ENCODE measurements around the gene HSPA1A. TPM values are rescaled to one million over a fixed set of nuclear protein-coding genes. Genes with fewer than 3 reads are reported as not detected.

Gene HSPA1A
- total and polyA plus RNA-seq, 4 donors, result 90.6 to 1,149 (median 139) TPM

DNA sequence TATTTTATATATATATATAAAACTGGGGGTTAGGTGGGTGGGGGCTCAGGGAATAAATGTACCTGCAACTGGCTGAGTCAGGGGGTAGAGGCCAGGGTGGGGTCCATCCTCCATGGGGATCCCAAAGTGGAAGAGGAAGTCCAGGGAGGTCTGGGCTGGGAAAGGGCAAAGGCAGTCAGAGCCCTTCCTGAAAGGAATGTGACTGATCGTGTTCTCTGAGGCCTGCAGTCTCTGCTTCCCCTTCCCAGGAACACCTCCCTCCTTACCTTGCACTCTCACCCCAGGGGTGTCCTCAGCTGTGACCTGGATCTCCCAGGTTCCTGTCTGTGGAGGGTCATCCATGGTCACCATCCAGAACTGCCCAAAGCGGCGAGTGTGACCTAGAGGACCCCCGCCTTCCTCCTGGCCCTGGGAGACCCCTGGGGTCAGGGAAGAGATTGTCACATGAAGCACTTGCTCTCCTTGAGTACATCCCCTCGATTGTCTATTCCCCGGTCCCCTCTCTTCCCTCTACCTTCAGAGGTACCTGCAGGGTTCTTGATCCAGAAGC, 48.2 kb upstream of the HSPA1A start:
- 79 to 82% methylated on average over 6 of the region's 6 CpGs for WGBS, 2 donors
- Histone ChIP-seq H3K36me3 (ENCODE audit: control insufficient read depth in 4 of 4, insufficient read depth in 4 of 4, low read length in 4 of 4) (no peaks in the 10 kb centered on the region), H3K27me3 (ENCODE audit: control insufficient read depth in 3 of 3, insufficient read depth in 3 of 3, low read length in 2 of 3) (no peaks in the 10 kb centered on the region), H3K9ac (ENCODE audit: insufficient read depth in 1 of 2, low read length in 2 of 2) (no peak overlapping the region), H3K9me3 (ENCODE audit: control insufficient read depth in 4 of 4, insufficient read depth in 3 of 4, low read length in 3 of 4) (peaks cover 0 to 2% (median 0%) of the 10 kb centered on the region in 4 donors), H3K4me3 (no peak overlapping the region), H3K27ac (ENCODE audit: low read depth in 1 of 2, low read length in 1 of 2) (no peak overlapping the region), H3K4me1 (ENCODE audit: control insufficient read depth in 5 of 5, insufficient read depth in 5 of 5, low read length in 5 of 5) (peaks cover 0 to 6% (median 0%) of the 10 kb centered on the region in 5 donors)
- ATAC-seq (ENCODE audit: insufficient read depth, low FRiP score), result no peak
- DNase-seq, result no peak
- TF ChIP-seq, protein P1, sequence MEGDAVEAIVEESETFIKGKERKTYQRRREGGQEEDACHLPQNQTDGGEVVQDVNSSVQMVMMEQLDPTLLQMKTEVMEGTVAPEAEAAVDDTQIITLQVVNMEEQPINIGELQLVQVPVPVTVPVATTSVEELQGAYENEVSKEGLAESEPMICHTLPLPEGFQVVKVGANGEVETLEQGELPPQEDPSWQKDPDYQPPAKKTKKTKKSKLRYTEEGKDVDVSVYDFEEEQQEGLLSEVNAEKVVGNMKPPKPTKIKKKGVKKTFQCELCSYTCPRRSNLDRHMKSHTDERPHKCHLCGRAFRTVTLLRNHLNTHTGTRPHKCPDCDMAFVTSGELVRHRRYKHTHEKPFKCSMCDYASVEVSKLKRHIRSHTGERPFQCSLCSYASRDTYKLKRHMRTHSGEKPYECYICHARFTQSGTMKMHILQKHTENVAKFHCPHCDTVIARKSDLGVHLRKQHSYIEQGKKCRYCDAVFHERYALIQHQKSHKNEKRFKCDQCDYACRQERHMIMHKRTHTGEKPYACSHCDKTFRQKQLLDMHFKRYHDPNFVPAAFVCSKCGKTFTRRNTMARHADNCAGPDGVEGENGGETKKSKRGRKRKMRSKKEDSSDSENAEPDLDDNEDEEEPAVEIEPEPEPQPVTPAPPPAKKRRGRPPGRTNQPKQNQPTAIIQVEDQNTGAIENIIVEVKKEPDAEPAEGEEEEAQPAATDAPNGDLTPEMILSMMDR (IDR thresholded peaks at IDR 0.05; ENCODE audit: control extremely low read depth, extremely low read depth), result no peak

DNA sequence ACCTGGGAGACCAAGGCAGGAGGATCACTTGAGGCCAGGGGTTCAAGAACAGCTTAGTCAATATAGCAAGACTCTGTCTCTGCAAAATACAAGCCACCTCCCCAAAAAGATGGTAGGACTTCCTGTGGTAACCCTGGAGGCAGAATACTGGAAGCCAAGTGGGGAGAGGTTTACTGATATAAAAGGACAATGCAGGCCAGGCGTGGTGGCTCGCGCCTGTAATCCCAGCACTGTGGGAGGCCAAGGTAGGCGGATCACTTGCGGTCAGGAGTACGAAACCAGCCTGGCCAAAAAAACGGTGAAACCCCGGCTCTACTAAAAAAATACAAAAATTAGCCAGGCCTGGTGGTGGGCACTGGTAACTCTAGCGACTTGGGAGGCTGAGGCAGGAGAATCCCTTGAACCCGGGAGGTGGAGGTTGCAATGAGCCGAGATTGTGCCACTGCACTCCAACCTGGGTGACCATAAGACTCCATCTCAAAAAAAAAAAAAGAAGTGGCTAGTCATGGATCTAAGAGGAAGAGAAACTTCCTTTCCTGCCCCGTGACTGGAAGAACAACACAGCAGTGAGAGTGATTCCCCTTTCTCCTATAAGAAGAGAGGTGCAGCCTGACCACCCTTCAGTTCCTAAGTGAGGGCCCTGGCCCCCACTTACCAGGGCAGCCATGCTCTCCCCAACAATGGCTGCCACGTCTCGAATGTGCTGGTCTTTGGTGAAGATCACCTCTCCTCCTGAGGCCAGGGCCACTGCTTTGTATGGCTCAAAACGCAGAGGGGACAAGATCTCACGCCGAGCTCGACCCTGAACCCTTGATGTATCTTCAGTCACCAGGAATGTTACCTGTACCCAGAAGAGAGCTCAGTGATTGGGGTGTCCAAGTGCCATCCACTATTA, 46.7 kb upstream of the HSPA1A start:
- H3K4me3 ChIP-seq, result no peak overlapping the region
- WGBS, 2 donors, result 85 to 87% methylated on average over 18 of the region's 18 CpGs
- no peak for ATAC-seq (ENCODE audit: insufficient read depth, low FRiP score)
- DNase-seq, result no peak
- H3K36me3 ChIP-seq (ENCODE audit: control insufficient read depth in 4 of 4, insufficient read depth in 4 of 4, low read length in 4 of 4), result no peaks in the 10 kb centered on the region
- TF ChIP-seq, protein P1 (IDR thresholded peaks at IDR 0.05; ENCODE audit: control extremely low read depth, extremely low read depth), result no peak
- H3K9me3 ChIP-seq (ENCODE audit: control insufficient read depth in 4 of 4, insufficient read depth in 3 of 4, low read length in 3 of 4), result peaks cover 0 to 2% (median 0%) of the 10 kb centered on the region in 4 donors
- H3K9ac ChIP-seq (ENCODE audit: insufficient read depth in 1 of 2, low read length in 2 of 2), result no peak overlapping the region
- H3K27me3 ChIP-seq (ENCODE audit: control insufficient read depth in 3 of 3, insufficient read depth in 3 of 3, low read length in 2 of 3), result no peaks in the 10 kb centered on the region
- H3K27ac ChIP-seq (ENCODE audit: low read depth in 1 of 2, low read length in 1 of 2), result peak overlapping the region in 1 of 2 donors; percentile 34
- peaks cover 0 to 6% (median 0%) of the 10 kb centered on the region in 5 donors for H3K4me1 ChIP-seq (ENCODE audit: control insufficient read depth in 5 of 5, insufficient read depth in 5 of 5, low read length in 5 of 5)

DNA sequence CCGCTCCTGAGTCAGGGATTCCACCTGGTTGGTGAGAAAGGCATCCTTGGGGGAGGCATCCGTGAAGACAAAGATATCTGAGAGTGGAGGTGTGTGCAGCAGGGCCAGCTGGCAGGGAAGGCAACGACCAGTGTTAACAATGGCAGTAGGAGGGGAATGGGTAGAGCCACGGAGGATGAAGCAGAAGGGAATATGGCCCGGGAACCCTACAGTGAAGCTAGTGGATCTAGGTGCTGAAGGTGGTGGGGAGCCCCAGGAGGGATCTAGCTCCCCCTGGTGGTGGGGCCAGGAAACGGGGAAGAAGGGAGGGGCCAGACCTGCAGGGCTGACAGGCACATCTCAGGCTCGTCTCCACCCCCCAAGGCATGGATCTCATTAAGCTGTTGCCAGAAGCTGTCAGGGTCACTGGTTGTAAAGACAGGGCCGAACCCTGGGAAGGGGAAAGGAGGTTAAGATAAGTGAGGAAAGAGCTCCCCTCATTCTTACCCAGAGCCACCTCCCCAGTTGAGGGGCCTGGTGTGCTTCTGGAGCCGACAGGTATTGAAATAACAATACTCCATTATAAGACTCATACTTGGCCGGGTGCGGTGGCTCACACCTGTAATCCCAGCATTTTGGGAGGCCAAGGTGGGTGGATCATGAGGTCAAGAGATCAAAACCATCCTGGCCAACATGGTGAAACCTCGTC, 45.5 kb upstream of the HSPA1A start:
- H3K4me3 ChIP-seq, result no peak overlapping the region
- no peaks in the 10 kb centered on the region for H3K36me3 ChIP-seq (ENCODE audit: control insufficient read depth in 4 of 4, insufficient read depth in 4 of 4, low read length in 4 of 4)
- DNase-seq (peak in 1 of 3 donors; percentile 35), ATAC-seq (ENCODE audit: insufficient read depth, low FRiP score) (peak; percentile 90)
- TF ChIP-seq, protein P1 (IDR thresholded peaks at IDR 0.05; ENCODE audit: control extremely low read depth, extremely low read depth), result peak; percentile 63
- no peaks in the 10 kb centered on the region for H3K27me3 ChIP-seq (ENCODE audit: control insufficient read depth in 3 of 3, insufficient read depth in 3 of 3, low read length in 2 of 3)
- peaks cover 0 to 2% (median 0%) of the 10 kb centered on the region in 4 donors for H3K9me3 ChIP-seq (ENCODE audit: control insufficient read depth in 4 of 4, insufficient read depth in 3 of 4, low read length in 3 of 4)
- no peak overlapping the region for H3K27ac ChIP-seq (ENCODE audit: low read depth in 1 of 2, low read length in 1 of 2)
- WGBS, 2 donors, result 58% methylated on average over 12 of the region's 12 CpGs
- no peak overlapping the region for H3K9ac ChIP-seq (ENCODE audit: insufficient read depth in 1 of 2, low read length in 2 of 2)
- peaks cover 0 to 6% (median 0%) of the 10 kb centered on the region in 5 donors for H3K4me1 ChIP-seq (ENCODE audit: control insufficient read depth in 5 of 5, insufficient read depth in 5 of 5, low read length in 5 of 5)

All from lung (tissue), 12 donors.